Measurements from ENCODE around the gene ZNF77. TPM values are rescaled to one million over a fixed set of nuclear protein-coding genes. Genes with fewer than 3 reads are reported as not detected.

Gene ZNF77
- total RNA-seq, 1 experiment from 2014 or later, result 5.9 TPM

GRCh38 chr19:2962018-2962670 is 17.4 kb upstream of the ZNF77 start:
- H3K9ac ChIP-seq (ENCODE audit: low read length), result no peak overlapping the region
- H3K27ac ChIP-seq (ENCODE audit: low read depth, low read length), result no peak overlapping the region
- no peak for TF ChIP-seq SIN3A (IDR thresholded peaks at IDR 0.05; ENCODE audit: low read depth)
- TF ChIP-seq ATF3 (IDR thresholded peaks at IDR 0.05), result no peak
- TF ChIP-seq YY1 (IDR thresholded peaks at IDR 0.05; ENCODE audit: extremely low read depth, insufficient replicate concordance, low read depth, low read length), result no peak
- no peak for TF ChIP-seq FOSL1 (IDR thresholded peaks at IDR 0.05; ENCODE audit: low read depth)
- TF ChIP-seq TCF7L2 (IDR thresholded peaks at IDR 0.05; ENCODE audit: borderline replicate concordance, extremely low read depth, insufficient read depth, insufficient read length), result no peak
- no peak for TF ChIP-seq REST (IDR thresholded peaks at IDR 0.05; ENCODE audit: low read depth)
- TF ChIP-seq CTCF (IDR thresholded peaks at IDR 0.05 in 2 of 3, conservative IDR thresholded peaks at IDR 0.05 in 1 of 3; ENCODE audit: borderline replicate concordance in 1 of 3, insufficient read depth in 1 of 3, low read depth in 2 of 3, low read length in 2 of 3), result peak; percentile 53 to 85 (median 77)
- peak; percentile 92 for TF ChIP-seq RAD21 (IDR thresholded peaks at IDR 0.05; ENCODE audit: low read depth)
- TF ChIP-seq POLR2AphosphoS5 (IDR thresholded peaks at IDR 0.05; ENCODE audit: low read depth, low read length), result no peak
- no peak for TF ChIP-seq ELF1 (IDR thresholded peaks at IDR 0.05; ENCODE audit: borderline replicate concordance, low read depth)
- no peak for TF ChIP-seq EGR1 (IDR thresholded peaks at IDR 0.05; ENCODE audit: low read depth)
- TF ChIP-seq SRF (IDR thresholded peaks at IDR 0.05; ENCODE audit: low read depth), result no peak
- no peak for TF ChIP-seq ZBTB33 (IDR thresholded peaks at IDR 0.05; ENCODE audit: extremely low read depth, insufficient replicate concordance, low read length)
- no peak for TF ChIP-seq POLR2A (IDR thresholded peaks at IDR 0.05; ENCODE audit: borderline replicate concordance, extremely low read depth, insufficient read depth, insufficient read length)
- TF ChIP-seq EZH2phosphoT487 (IDR thresholded peaks at IDR 0.05; ENCODE audit: borderline replicate concordance), result no peak
- DNase-seq (ENCODE audit: low read depth, low spot score) (peak; percentile 68), ATAC-seq (peak; percentile 70)
- H3K27me3 ChIP-seq (ENCODE audit: insufficient read depth, low read length), result no peaks in the 10 kb centered on the region
- no peaks in the 10 kb centered on the region; a peak in 1 of 4 replicates for H3K4me1 ChIP-seq (ENCODE audit: control insufficient read depth in 1 of 2, insufficient read depth in 2 of 2, low read length in 2 of 2)
- H3K9me3 ChIP-seq (ENCODE audit: control insufficient read depth in 1 of 2, insufficient read depth in 1 of 2, low read depth in 1 of 2, low read length in 2 of 2), result no peaks in the 10 kb centered on the region
- ChIA-PET POLR2A (interaction anchor here (0.7 to 1.5 kb wide), 2 partner anchors 11 to 74 kb away, joined by 3 to 5 read pairs; no protein-coding TSS in a partner anchor), CTCF (interaction anchor here (0.6 to 2.3 kb wide), 14 partner anchors 8 to 478 kb away, joined by 3 to 19 read pairs (median 4); partner anchors contain the start of gene TLE6), RAD21 (ENCODE audit: low non-redundant PET in 1 of 2, low total read pairs in 2 of 2, uncharacterized antibody in 2 of 2, unreplicated experiment in 2 of 2) (interaction anchor here (1.0 to 1.3 kb wide), 4 partner anchors 12 to 147 kb away, joined by 3 to 4 read pairs (median 4); no protein-coding TSS in a partner anchor)
- H3K36me3 ChIP-seq (ENCODE audit: control insufficient read depth in 1 of 2, insufficient read depth in 2 of 2, low read length in 2 of 2), result no peaks in the 10 kb centered on the region
- H4K20me1 ChIP-seq (ENCODE audit: insufficient read depth), result no peaks in the 10 kb centered on the region
- BruUV-seq (replicated peaks), result no TSS peak
- no peaks in the 10 kb centered on the region for H3K9me2 ChIP-seq (ENCODE audit: insufficient read depth)
- H3K4me3 ChIP-seq (replicated peaks in 1 of 2; ENCODE audit: low read depth in 1 of 2, low read length in 2 of 2), result no peak overlapping the region
- H3K79me2 ChIP-seq (ENCODE audit: insufficient read depth, low read length), result no peaks in the 10 kb centered on the region
- H2AFZ ChIP-seq (ENCODE audit: low read depth, low read length, poor library complexity, severe bottlenecking), result no peak overlapping the region
- H3K4me2 ChIP-seq (ENCODE audit: low read length), result no peak overlapping the region
- intact Hi-C loops (cut with micrococcal nuclease), result loop anchor here (2.0 kb wide), 1 partner anchor 143 kb away; no protein-coding TSS in a partner anchor

All from HCT116 (cell line).